Body of pancreas (tissue), 4 donors: ENCODE data around the gene TNFSF12. TPM values are rescaled to one million over a fixed set of nuclear protein-coding genes. Genes with fewer than 3 reads are reported as not detected.
A peak's percentile ranks its signal among the peaks of the same experiment; 100 is the strongest.

Experiments used
- ATAC-seq: fragments of 150-250 bp; one replicate; pipeline ENCODE4 v1.9.1; 2016
- DNase-seq, 4 donors: peaks; one replicate each; pipeline ENCODE4 v3.0.0-alpha.2; 2019
- H3K27ac ChIP-seq, 4 donors: fragments of 200-600 bp; sonication (generic); 1 replicate in 3 of 4; 2 replicates in 1 of 4; pipeline versions ENCODE4 v1.5.1 to v1.6.1; 2016 to 2019; ENCODE audit warnings: mild to moderate bottlenecking in 1 of 4, mixed read lengths in 1 of 4, moderate library complexity in 1 of 4
- H3K27me3 ChIP-seq, 2 donors: fragments of 200-600 bp; sonication (generic); one replicate each; pipeline ENCODE4 v1.6.0; 2016; ENCODE audit warnings: mild to moderate bottlenecking in 1 of 2
- H3K36me3 ChIP-seq, 2 donors: fragments of 200-600 bp; sonication (generic); replicated peaks in 1 of 2; 2 replicates each; pipeline ENCODE4 v1.5.1; 2016; ENCODE audit warnings: low read depth in 2 of 2; ENCODE audit not compliant: insufficient read depth in 1 of 2
- H3K4me1 ChIP-seq: fragments of 200-600 bp; sonication (generic); one replicate; pipeline ENCODE4 v1.6.0; 2016
- H3K4me3 ChIP-seq, 2 donors: fragments of 200-600 bp; sonication (generic); 1 replicate in 1 of 2; 2 replicates in 1 of 2; pipeline ENCODE4 v1.5.1; 2016 to 2019
- H3K9me3 ChIP-seq, 3 donors: fragments of 200-600 bp; sonication (generic); 1 replicate in 2 of 3; 2 replicates in 1 of 3; pipeline ENCODE4 v1.5.1; 2016
- CTCF ChIP-seq, 7 experiments: fragments of 450-650 bp in 4 of 7; fragments of 200-600 bp in 3 of 7; sonication (generic) in 3 of 7; IDR thresholded peaks; one replicate each; pipeline ENCODE4 v1.5.1; 2016 to 2019; ENCODE audit warnings: antibody characterized with exemption in 7 of 7
- POLR2A ChIP-seq, 3 donors: fragments of 450-650 bp; IDR thresholded peaks; one replicate each; pipeline ENCODE4 v1.6.1; 2016; ENCODE audit warnings: antibody characterized with exemption in 3 of 3, mild to moderate bottlenecking in 2 of 3
- WGBS, 2 donors: methylation state at CpG; one replicate each; pipeline ENCODE4 v1.1.5; 2017; 5-methylcytosine and 5-hydroxymethylcytosine counted together
- intact Hi-C: fragments of 100-400 bp; cut with DNase I; formaldehyde crosslinking; loops from one replicate; pipeline ENCODE4 v1.15.1; 2023
- total RNA-seq, 2 donors: library from RNA; depleted of rRNA; stranded (reverse); fragments of >200 nt; gene quantifications; one replicate each; pipeline ENCODE4 v1.1.0, GENCODE V29; 2016

The TNFSF12 gene
- total RNA-seq, 2 donors from 2014 or later, result 32.2 to 48.8 TPM

GRCh38 chr17:7559320-7560171 is 10.7 kb downstream of the TNFSF12 start:
- no peaks in the 10 kb centered on the region for H3K36me3 ChIP-seq
- H3K4me1 ChIP-seq, result peaks cover 61% of the 10 kb centered on the region
- TF ChIP-seq POLR2A (IDR thresholded peaks at IDR 0.05) (no peak), CTCF (IDR thresholded peaks at IDR 0.05) (no peak)
- no peak for ATAC-seq
- DNase-seq, result peak; percentile 59 to 75 (median 72)
- no peaks in the 10 kb centered on the region for H3K9me3 ChIP-seq
- no peaks in the 10 kb centered on the region for H3K27me3 ChIP-seq
- peak overlapping the region; percentile 5 to 39 for H3K4me3 ChIP-seq
- WGBS, 2 donors, result 7 to 20% methylated on average over 18 of the region's 18 CpGs
- peak overlapping the region; percentile 92 to 99 (median 98) for H3K27ac ChIP-seq
- intact Hi-C loops, result loop anchor here (5.0 kb wide), 1 partner anchor 47 kb away; no protein-coding TSS in a partner anchor

GRCh38 chr17:7560172-7561027 is 11.5 kb downstream of the TNFSF12 start:
- Histone ChIP-seq H3K4me3 (no peak overlapping the region), H3K27ac (peak overlapping the region; percentile 92 to 99 (median 98))
- WGBS, 2 donors, result 17 to 29% methylated on average over 22 of the region's 22 CpGs

GRCh38 chr17:7561028-7561575 is 12.2 kb downstream of the TNFSF12 start:
- Histone ChIP-seq H3K27me3 (no peaks in the 10 kb centered on the region), H3K36me3 (peaks cover 0 to 7% of the 10 kb centered on the region in 2 donors), H3K4me3 (peak overlapping the region; percentile 68 to 88), H3K27ac (peak overlapping the region; percentile 92 to 99 (median 98)), H3K9me3 (no peaks in the 10 kb centered on the region), H3K4me1 (peaks cover 61% of the 10 kb centered on the region)
- DNase-seq, result peak; percentile 95 to 97 (median 96)
- TF ChIP-seq POLR2A (IDR thresholded peaks at IDR 0.05), result no peak
- peak; percentile 70 to 97 (median 95) for TF ChIP-seq CTCF (IDR thresholded peaks at IDR 0.05)
- WGBS, 2 donors, result 0 to 1% methylated on average over 31 to 32 of the region's 32 CpGs
- intact Hi-C loops, result loop anchor here (5.0 kb wide), 1 partner anchor 49 kb away; no protein-coding TSS in a partner anchor
- ATAC-seq, result peak; percentile 83

More at GRCh38 chr17:7560172-7561027, 11.5 kb downstream of the TNFSF12 start:
- H3K4me1 ChIP-seq, result peaks cover 61% of the 10 kb centered on the region
- ATAC-seq (peak; percentile 43), DNase-seq (peak; percentile 79 to 84 (median 82))
- TF ChIP-seq POLR2A (IDR thresholded peaks at IDR 0.05) (peak in 2 of 3 donors; percentile 44 to 46), CTCF (IDR thresholded peaks at IDR 0.05) (peak; percentile 56 to 82 (median 71))
- H3K9me3 ChIP-seq, result no peaks in the 10 kb centered on the region
- H3K27me3 ChIP-seq, result no peaks in the 10 kb centered on the region
- intact Hi-C loops, result loop anchor here (5.0 kb wide), 1 partner anchor 48 kb away; no protein-coding TSS in a partner anchor
- peaks cover 0 to 4% of the 10 kb centered on the region in 2 donors for H3K36me3 ChIP-seq

- ATAC-seq, result peak; percentile 75
- TF ChIP-seq CTCF (IDR thresholded peaks at IDR 0.05) (peak in 1 of 7 experiments; percentile 25), POLR2A (IDR thresholded peaks at IDR 0.05) (peak in 2 of 3 donors; percentile 48 to 62)
- peak within 1 kb of the TSS; percentile 68 to 88 for H3K4me3 ChIP-seq
- intact Hi-C loops, result loop anchor here (5.0 kb wide), 1 partner anchor 49 kb away; no protein-coding TSS in a partner anchor
- H3K36me3 ChIP-seq, result peaks cover 0 to 7% of the 10 kb centered on the region in 2 donors
- DNase-seq, result peak; percentile 89 to 93 (median 92)
- H3K9me3 ChIP-seq, result no peaks in the 10 kb centered on the region
- WGBS, 2 donors, result 0 to 1% methylated on average over 2 to 70 of the region's 82 CpGs
- no peaks in the 10 kb centered on the region for H3K27me3 ChIP-seq
- peak within 1 kb of the TSS; percentile 92 to 99 (median 98) for H3K27ac ChIP-seq
- H3K4me1 ChIP-seq, result peaks cover 61% of the 10 kb centered on the region
Measured at GRCh38 chr17:7561589-7562207, 12.8 kb downstream of the TNFSF12 start, which contains the start of gene SENP3. Gene SENP3 (plus strand): TSS chr17:7561919. CDS start chr17:7563077, 1,158 bp downstream.
